T-helper 1 cell treated with Interleukin-12 subunit alpha and Interleukin-12 subunit beta and Interleukin-4 antibody, amounts not matched to agents 30 ng/mL and 1 ng/mL, for 36 hours (primary cell): ENCODE results near the gene PDIA6. TPM values are rescaled to one million over a fixed set of nuclear protein-coding genes. Genes with fewer than 3 reads are reported as not detected.
"Not testable (repeated sequence)": the region's sequence is repeated elsewhere in the genome, so short reads cannot be mapped to it uniquely, and the experiment has no call there.

Experiments
- intact Hi-C: fragments of 100-400 bp; cut with micrococcal nuclease; formaldehyde crosslinking; loops from one replicate; pipeline ENCODE4 v1.15.1; 2024
- total RNA-seq: library from RNA; stranded (reverse); gene quantifications from 2 replicates; pipeline ENCODE4 v1.2.3, GENCODE V29; 2022

PDIA6 gene
- total RNA-seq, 1 donor from 2014 or later, result 175 TPM

DNA sequence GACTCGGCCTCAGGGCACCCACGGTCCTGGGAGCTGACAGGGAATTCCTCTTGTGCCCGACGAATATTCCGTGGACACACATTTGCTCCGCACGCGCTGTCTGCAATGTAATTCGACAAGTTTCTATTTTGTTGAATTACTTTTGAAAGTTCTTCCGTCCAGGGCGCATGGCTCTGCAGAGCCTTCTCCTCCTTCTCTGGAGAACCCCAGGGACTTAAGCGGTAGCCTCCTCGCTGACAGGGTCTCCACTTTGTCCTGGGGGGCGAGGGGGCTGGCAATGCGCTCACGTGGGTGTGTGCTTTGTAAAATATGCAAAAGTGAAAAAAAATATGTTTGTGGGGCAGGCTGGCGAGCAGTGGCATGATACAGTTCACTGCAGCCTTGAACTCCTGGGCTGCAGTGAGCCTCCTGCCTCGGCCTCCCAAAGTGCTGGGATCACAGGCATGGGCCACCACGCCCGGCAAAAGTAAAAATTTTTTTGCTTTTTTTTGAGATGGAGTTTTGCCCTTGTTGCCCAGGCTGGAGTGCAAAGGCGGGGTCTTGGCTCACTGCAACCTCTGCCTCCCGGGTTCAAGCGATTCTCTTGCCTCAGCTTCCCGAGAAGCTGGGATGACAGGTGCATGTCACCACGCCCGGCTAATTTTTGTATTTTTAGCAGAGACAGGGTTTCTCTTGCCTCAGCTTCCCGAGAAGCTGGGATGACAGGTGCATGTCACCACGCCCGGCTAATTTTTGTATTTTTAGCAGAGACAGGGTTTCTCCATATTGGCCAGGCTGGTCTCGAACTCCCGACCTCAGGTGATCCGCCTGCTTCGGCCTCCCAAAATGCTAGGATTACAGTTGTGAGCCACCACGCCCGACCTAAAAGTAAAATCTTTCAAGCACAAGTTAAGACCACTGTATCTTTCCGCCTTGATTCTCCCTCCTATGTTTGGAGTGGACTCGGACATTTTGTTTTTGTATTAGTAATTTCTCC lies 866 bp upstream of the PDIA6 start:
- intact Hi-C loops, result loop anchor here (2.0 to 5.0 kb wide), 9 partner anchors 406 to 1977 kb away; partner anchors contain the start of genes CPSF3, E2F6, ITGB1BP1 and KIDINS220

- intact Hi-C loops, result loop anchor here (5.0 kb wide), 6 partner anchors 404 to 1389 kb away; partner anchors contain the start of genes CPSF3, E2F6, ITGB1BP1 and RRM2
These were observed 1.1 kb downstream of the PDIA6 start for GRCh38 chr2:10811517-10811916.

GRCh38 chr2:10810202-10811161 lies 2.1 kb downstream of the PDIA6 start:
- intact Hi-C loops, result loop anchor here (5.0 kb wide), 6 partner anchors 403 to 1388 kb away; partner anchors contain the start of genes CPSF3, E2F6, ITGB1BP1 and RRM2

GRCh38 chr2:10806543-10806942 lies 6.0 kb downstream of the PDIA6 start:
- intact Hi-C loops, result no loop called here

DNA sequence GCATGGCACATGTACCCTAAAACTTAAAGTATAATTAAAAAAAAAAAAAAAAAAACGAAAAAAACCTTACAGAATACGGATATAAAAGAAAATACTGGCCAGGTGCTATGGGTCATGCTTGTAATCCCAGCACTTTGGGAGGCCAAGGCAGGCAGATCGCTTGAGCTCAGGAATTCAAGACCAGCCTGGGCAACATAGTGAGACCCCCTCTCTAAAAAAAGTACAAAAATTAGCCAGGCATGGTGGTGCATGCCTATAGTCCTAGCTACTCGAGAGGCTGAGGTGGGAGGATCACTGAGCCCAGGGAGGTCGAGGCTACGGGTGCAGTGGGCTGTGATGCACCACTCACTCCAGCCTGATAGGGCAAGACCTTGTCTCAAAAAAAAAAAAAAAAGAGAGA lies 6.6 kb downstream of the PDIA6 start:
- intact Hi-C loops, result not testable (repeated sequence)

GRCh38 chr2:10802657-10803056 lies 9.9 kb downstream of the PDIA6 start:
- intact Hi-C loops, result no loop called here

DNA sequence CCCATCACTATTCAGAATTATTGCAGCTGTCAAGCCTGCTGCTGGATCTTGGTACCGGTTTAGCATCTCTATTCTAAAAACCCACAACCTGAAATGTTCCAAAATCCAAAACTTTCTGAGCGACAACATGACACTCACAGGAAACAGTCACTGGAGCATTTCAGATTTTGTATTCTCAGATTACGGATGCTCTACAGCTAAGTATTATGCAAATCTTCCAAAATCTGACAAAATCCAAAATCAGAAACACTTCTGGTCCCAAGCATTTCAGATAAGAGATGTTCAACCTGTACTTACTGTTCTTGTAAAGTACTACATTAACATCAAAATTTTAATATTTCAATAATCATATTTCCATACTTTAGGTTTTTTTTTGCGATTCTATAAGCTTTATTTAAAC lies 12.4 kb downstream of the PDIA6 start:
- intact Hi-C loops, result no loop called here

DNA sequence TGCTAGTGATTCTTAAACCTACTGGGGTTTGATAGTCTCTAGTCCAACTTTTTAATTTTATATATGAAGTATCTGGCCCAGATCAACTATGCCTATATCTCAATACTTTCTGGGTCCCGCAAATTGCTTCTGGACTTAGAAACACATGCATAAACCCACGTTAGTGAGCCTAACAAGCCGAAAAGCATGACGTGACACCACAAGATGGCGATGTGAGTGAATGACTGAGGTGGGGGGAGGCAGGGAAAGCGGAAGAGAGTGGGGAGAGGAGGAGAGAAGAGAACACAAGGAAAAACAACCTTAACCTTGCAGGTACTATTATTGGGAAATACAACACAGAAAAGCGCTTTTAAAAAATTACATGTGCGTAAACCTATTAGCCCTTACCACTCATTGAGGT lies 13.8 kb downstream of the PDIA6 start:
- intact Hi-C loops, result no loop called here

DNA sequence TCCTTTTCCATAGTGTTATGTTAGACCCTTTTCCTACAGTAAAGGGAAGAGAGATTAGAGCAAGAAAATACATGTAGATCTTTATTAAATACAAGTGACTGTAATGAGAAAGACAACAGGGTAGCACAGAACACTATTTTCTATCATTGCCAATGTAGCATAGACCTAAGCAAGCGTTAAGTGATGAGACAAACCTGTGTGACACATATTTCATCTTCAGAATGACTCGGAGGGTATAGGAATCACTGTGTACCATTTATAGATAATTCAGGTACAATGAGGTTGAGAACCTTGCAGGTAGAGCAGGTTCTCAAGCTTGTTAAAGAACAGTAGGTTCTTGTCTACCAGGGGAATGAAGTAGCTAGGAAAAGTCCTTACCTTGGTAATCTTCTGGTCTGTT lies 15.9 kb downstream of the PDIA6 start:
- intact Hi-C loops, result no loop called here

DNA sequence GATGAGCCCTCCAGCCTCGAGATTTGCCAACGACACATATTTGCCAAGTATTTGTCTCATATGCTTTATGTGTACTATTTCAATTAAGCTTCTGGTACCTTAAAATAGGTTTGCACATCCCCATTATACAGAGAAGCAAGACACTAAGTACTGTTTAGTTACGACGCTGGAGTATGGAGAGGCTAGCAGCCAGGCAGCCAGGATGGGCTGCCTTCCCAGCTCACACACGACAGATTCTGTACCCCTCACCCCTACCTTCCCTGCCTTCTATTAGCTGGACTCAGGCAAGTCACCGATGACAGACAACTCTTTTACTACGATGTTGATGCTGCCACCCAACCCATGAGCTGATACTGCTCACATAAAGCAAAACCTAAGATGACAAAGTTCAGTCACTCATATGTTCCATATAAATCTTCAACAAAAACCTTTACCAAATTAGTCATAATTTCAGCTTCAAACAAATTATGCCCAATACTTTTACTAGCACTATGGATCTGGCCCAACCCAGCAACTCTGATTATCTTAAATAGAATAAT lies 17.0 kb downstream of the PDIA6 start:
- intact Hi-C loops, result no loop called here

GRCh38 chr2:10794876-10795275 lies 17.7 kb downstream of the PDIA6 start:
- intact Hi-C loops, result no loop called here

DNA sequence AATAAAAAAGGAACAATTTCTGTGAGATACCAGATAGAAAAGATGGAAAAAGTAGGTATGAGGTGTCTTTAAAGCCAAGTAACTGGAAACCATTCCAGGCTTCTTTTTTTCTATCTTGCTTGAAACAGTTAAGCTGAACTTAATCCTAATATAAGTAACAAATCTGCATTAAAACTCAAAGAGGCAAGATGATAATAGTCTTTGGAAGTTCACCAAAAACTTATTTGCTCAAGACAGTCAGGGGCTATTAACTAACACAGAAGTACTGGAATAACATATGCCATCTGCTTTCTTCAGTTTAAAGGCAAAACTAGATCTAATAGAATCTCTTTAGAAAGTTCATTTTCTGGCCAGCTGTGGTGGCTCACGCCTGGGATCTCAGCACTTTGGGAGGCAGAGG lies 18.8 kb downstream of the PDIA6 start:
- intact Hi-C loops, result no loop called here

DNA sequence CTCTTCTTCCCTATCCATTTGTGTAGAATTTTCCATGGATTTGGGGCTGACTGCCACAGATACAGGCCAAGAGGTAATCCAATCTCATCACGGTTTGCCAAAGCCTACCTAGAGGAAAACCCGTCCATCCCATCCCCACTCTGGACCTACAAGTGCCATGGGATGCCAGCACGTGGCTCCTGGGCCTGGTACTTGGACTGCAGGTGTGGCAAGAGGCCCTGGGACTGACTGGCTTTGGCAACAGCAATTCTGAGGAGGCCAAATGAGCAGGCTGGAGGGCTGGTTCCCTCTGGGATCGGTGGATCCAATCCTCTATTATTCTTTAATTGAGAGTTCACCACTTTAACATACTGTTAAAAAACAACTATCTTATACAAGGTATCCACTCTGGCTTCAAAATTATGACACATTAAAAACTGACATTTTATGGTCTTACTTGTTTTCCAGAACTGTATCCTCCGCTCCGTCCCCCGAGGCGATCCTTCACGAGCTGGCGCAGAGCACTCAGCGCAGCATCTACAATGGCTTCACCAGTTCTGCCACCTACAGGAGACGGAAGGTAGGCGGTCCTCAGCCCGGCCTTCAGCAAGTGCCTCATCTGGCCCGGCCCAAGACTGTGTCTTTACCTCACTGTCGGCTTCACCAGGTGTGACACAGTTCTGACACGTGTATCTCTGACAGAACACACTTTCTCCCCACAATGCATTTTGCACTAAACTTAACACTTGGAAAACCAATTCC lies 19.8 kb downstream of the PDIA6 start:
- intact Hi-C loops, result no loop called here

DNA sequence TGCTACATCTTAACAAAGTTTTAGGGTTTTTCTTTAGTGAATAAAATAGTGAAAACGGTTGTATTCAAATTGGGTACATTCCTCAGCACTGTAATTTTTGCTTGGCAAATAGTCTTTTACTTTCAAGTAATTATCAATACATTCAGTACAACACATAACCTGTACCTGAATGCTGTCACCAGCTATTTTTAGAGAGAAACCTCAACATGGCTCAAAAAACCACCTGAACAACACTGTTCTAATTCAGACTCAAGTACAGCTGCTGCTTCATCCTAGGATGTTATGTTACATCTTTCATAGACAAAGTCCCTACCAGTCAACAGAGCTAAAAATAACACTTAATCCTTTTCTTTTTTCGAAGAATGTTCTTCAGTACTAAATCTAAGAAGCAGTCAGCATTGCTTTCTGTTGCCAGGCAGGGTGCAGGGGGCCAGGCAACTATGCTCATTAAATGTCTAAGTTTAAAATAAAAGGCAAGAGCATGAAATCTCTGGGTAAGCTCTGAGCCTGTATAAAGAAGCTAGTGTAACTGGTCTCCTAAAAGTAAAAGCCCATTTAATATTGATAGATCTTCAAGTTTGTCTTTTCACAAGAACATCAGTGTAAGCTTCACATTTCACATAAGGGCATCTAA lies 20.5 kb downstream of the PDIA6 start:
- intact Hi-C loops, result no loop called here

- intact Hi-C loops, result no loop called here
These were observed 22.2 kb downstream of the PDIA6 start for GRCh38 chr2:10790228-10790973.

DNA sequence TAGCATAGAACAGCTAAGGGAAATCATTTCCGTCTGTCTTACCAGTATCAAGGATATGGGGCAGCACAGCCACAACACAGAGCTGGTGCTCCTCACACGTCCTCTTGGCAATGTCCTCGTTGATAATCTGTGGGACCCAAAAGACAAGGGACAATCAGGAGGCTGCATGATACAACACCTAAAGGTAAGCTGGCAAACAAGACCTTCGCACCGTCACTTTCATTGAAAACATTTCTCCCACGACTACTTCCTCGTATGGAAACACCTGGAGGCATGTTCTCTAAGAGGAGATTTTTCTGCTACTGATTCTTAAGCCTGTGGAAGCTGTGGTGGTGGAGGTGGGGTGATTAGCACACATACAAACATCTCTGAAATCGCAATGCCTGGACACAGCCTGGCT lies 23.7 kb downstream of the PDIA6 start:
- intact Hi-C loops, result no loop called here

DNA sequence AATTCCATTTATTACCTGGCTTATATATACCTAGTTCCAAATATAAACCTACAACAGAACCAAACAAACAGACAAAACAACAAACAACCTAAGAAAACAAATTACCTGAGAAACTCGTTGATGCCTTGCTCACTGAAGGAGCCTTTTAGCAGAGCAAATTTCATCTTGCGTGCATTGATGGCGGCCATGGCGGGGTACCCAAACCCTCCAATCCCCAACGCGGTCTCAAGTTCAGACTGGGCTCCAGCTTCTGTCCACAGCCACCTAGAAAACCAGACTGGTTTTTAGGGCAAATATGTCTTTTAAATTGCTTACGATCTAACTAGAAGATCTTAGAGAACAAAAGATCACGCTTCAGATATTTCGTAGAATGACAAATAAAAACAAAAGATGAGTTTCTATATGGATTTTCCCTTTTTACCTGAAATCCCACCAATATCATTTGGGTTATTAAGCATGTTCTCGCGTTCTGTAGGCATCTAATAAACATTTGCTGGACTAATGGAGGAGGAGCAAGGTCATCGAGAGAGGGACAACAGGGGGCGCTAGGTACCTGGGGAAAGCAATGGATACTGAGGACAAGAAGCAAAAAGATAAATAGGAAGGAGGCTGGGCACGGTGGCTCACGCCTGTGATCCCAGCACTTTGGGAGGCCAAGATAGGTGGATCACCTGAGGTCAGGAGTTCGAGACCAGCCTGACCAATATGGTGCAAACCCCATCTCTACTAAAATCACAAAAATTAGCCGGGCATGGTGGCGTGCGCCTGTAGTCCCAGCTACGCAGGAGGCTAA lies 25.2 kb downstream of the PDIA6 start:
- intact Hi-C loops, result no loop called here

- intact Hi-C loops, result no loop called here
These were observed 26.2 kb downstream of the PDIA6 start for GRCh38 chr2:10786240-10786982.
